Mesothelial cell of epicardium (in vitro differentiated cells): ENCODE results near the gene ARHGAP44. TPM values are rescaled to one million over a fixed set of nuclear protein-coding genes. Genes with fewer than 3 reads are reported as not detected.

Source experiments
- DNase-seq, 2 experiments: peaks; one replicate each; pipeline ENCODE4 v3.0.0; 2021; ENCODE audit warnings: low spot score in 2 of 2; ENCODE audit not compliant: unreplicated experiment in 2 of 2
- H3K27ac Mint-ChIP-seq: 2 replicates; pipeline ENCODE4 v1.8.0; 2021; ENCODE audit warnings: mixed read lengths
- H3K27me3 Mint-ChIP-seq: 2 replicates; pipeline ENCODE4 v1.8.0; 2021; ENCODE audit warnings: low read depth, mixed read lengths
- H3K36me3 Mint-ChIP-seq: 2 replicates; pipeline ENCODE4 v1.8.0; 2021; ENCODE audit warnings: mixed read lengths
- H3K4me1 Mint-ChIP-seq: 2 replicates; pipeline ENCODE4 v1.8.0; 2021; ENCODE audit warnings: mixed read lengths
- H3K4me3 Mint-ChIP-seq: 2 replicates; pipeline ENCODE4 v1.8.0; 2021; ENCODE audit warnings: mild to moderate bottlenecking, moderate library complexity, mixed read lengths
- H3K9me3 Mint-ChIP-seq: 2 replicates; pipeline ENCODE4 v1.8.0; 2021; ENCODE audit warnings: mixed read lengths
- CTCF ChIP-seq: fragments of 200-600 bp; sonication (generic); IDR thresholded peaks from one replicate; pipeline ENCODE4 v1.5.0; 2021; ENCODE audit warnings: antibody characterized with exemption; ENCODE audit not compliant: unreplicated experiment
- total RNA-seq: library from RNA; stranded (reverse); gene quantifications from 3 replicates; pipeline ENCODE4 v1.2.1, GENCODE V29; 2021

Gene ARHGAP44, protein sequence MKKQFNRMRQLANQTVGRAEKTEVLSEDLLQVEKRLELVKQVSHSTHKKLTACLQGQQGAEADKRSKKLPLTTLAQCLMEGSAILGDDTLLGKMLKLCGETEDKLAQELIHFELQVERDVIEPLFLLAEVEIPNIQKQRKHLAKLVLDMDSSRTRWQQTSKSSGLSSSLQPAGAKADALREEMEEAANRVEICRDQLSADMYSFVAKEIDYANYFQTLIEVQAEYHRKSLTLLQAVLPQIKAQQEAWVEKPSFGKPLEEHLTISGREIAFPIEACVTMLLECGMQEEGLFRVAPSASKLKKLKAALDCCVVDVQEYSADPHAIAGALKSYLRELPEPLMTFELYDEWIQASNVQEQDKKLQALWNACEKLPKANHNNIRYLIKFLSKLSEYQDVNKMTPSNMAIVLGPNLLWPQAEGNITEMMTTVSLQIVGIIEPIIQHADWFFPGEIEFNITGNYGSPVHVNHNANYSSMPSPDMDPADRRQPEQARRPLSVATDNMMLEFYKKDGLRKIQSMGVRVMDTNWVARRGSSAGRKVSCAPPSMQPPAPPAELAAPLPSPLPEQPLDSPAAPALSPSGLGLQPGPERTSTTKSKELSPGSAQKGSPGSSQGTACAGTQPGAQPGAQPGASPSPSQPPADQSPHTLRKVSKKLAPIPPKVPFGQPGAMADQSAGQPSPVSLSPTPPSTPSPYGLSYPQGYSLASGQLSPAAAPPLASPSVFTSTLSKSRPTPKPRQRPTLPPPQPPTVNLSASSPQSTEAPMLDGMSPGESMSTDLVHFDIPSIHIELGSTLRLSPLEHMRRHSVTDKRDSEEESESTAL
- 11.5 to 12.5 TPM (median 11.7 TPM) in 3 replicates for total RNA-seq

DNA sequence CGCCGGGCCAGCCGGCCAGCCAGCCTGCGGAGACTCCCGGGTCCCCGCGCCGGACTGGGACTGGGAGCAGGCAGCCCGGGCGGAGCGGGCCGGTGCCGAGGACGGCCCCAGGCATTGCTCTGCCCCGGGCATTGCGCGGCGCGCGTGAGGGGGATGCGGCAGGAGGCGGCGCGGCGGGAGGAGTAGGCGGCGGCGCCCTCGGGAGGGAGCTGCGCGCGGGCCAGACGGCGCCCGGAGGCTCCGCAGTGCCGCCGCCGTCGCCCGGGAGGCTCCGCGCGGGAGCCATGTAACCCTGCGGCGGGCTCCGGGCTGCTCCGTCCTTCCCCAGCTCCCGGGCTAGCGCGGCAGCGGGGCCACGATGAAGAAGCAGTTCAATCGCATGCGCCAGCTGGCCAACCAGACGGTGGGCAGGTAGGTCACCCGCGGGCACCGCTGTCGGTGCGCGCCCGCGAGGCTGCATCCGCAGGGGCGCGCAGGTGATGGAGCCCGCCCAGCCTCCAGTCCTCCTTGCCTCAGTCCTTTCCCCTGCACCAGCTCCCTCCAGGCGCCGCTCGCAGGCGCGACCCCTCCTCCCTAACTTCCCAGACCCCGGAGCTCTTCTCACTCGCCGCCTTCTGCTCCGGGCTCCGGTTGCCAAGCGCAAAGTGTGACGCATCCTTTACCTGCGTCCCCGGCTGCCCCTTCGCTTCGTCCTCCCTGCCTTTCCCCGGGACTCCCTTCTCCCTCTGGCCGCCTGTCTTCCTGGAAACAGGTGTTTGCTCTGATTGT is at the start of gene ARHGAP44:
Gene ARHGAP44 (plus strand): TSS at position 18 of the 768 bp plus-strand sequence. CDS start 341 bp downstream, at position 359.
- peak within 1 kb of the TSS; percentile 87 for H3K27ac Mint-ChIP-seq

DNA sequence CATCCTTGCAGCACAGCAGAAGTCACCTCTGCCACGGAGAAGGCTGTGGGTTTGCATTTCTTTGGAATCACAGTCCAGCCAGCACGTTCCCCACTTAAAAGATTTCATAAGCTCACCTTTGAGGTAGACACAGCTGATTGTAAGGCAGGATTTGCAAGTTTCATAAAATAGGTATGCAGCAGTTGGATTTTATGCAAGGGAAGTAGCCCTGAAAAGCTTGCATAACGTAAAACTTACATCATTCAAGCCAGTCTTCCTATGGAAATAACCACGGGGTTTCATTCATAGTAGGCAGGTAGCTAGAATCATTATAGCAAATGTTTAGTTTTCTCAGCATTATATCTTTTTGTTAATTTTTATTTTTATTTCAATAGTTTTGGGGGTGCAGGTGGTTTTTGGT is 49.8 kb upstream of the ARHGAP44 start:
- no peak for DNase-seq
- Mint-ChIP-seq H3K4me3 (no peak overlapping the region), H3K9me3 (no peaks in the 10 kb centered on the region), H3K4me1 (peaks cover 50% of the 10 kb centered on the region), H3K27me3 (no peaks in the 10 kb centered on the region), H3K36me3 (no peaks in the 10 kb centered on the region), H3K27ac (no peak overlapping the region)
- TF ChIP-seq CTCF, result no peak

More for the DNA sequence above, at the start of gene ARHGAP44:
- Mint-ChIP-seq H3K9me3 (no peaks in the 10 kb centered on the region), H3K4me3 (peak within 1 kb of the TSS; percentile 93), H3K36me3 (no peaks in the 10 kb centered on the region), H3K4me1 (peaks cover 21% of the 10 kb centered on the region), H3K27me3 (peaks cover 23% of the 10 kb centered on the region)
- TF ChIP-seq CTCF, result no peak
- DNase-seq, result peak; percentile 67 to 82

- Mint-ChIP-seq H3K9me3 (no peaks in the 10 kb centered on the region), H3K27ac (no peak overlapping the region), H3K4me3 (no peak overlapping the region), H3K4me1 (peaks cover 25% of the 10 kb centered on the region), H3K27me3 (no peaks in the 10 kb centered on the region), H3K36me3 (no peaks in the 10 kb centered on the region)
- no peak for DNase-seq
- no peak for TF ChIP-seq CTCF
Measured at GRCh38 chr17:12743046-12743445, 46.3 kb upstream of the ARHGAP44 start.

- Mint-ChIP-seq H3K4me1 (peaks cover 15% of the 10 kb centered on the region), H3K36me3 (no peaks in the 10 kb centered on the region), H3K27ac (no peak overlapping the region), H3K4me3 (no peak overlapping the region), H3K9me3 (no peaks in the 10 kb centered on the region), H3K27me3 (no peaks in the 10 kb centered on the region)
- DNase-seq, result no peak
- TF ChIP-seq CTCF, result no peak
Measured at GRCh38 chr17:12744298-12744697, 45.0 kb upstream of the ARHGAP44 start.

DNA sequence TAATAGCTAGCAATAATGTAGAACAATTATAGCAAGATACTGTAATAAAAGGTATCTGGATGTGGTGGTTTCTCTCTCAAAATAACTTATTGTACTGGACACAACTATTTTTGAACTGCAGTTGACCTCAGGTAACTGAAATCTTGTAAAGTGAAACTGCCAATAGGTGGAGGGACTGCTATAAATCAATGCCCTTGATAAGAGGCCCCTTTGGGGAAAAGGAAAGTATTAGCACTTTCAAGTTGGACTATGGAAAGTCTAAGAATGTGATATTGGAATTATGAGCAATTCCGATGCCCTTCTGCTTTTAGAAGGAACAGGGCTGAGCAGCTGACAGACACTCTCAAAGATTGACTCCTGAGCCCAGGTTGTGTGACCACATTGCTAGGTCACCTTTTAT is 44.5 kb upstream of the ARHGAP44 start:
- no peaks in the 10 kb centered on the region for H3K27me3 Mint-ChIP-seq
- TF ChIP-seq CTCF, result no peak
- H3K4me1 Mint-ChIP-seq, result peaks cover 15% of the 10 kb centered on the region
- H3K27ac Mint-ChIP-seq, result no peak overlapping the region
- no peak overlapping the region for H3K4me3 Mint-ChIP-seq
- H3K9me3 Mint-ChIP-seq, result no peaks in the 10 kb centered on the region
- no peak for DNase-seq
- H3K36me3 Mint-ChIP-seq, result no peaks in the 10 kb centered on the region
